GM12891 (cell line): Measurements from ENCODE around the gene PCDHGB2.

Experiments used
- POLR2A ChIP-seq: IDR thresholded peaks from 2 replicates; pipeline ENCODE4 v1.6.1; 2011; ENCODE audit warnings: low read depth, low read length, control low read depth
- POLR2AphosphoS5 ChIP-seq: IDR thresholded peaks from 2 replicates; pipeline ENCODE4 v1.6.1; 2011; ENCODE audit warnings: low read depth, low read length, control low read depth
- POU2F2 ChIP-seq: IDR thresholded peaks from 2 replicates; pipeline ENCODE4 v1.6.1; 2011; ENCODE audit warnings: low read depth, mild to moderate bottlenecking, control low read depth, low read length, moderate library complexity
- SPI1 ChIP-seq: IDR thresholded peaks from 2 replicates; pipeline ENCODE4 v1.6.1; 2011; ENCODE audit warnings: low read depth, low read length, control low read depth
- TAF1 ChIP-seq: IDR thresholded peaks from 2 replicates; pipeline ENCODE4 v1.6.1; 2011; ENCODE audit warnings: low read depth, low read length, control low read depth

DNA sequence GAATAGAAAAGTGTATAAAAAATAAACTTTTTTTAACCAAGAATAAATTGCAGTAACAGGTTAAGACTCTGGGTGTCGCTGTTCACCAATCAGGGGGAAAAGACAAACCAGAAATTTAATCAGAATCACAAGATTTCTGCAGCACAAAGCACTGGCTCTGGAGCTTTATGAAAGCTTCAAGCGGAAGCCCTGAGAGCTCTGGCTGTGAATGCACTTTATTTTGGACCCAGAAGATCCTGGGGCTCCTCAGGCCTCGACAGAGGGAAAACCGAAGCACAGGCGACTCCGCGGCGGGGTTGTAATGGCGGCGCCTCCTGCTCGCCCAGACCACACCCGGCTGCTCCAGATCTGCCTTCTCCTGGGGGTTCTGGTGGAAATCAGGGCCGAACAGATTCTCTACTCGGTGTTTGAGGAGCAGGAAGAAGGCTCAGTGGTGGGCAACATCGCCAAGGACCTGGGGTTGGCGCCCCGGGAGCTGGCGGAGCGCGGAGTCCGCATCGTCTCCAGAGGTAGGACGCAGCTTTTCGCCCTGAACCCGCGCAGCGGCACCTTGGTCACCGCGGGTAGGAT lies 4.8 kb upstream of the PCDHGB2 start, which contains the start of gene PCDHGA4:
- no peak for TF ChIP-seq POLR2A
- TF ChIP-seq POLR2AphosphoS5 = no peak
- TF ChIP-seq TAF1 = no peak
- TF ChIP-seq SPI1 = no peak
- no peak for TF ChIP-seq POU2F2
